ENCODE data around the gene CSGALNACT2.

The CSGALNACT2 gene

GRCh38 chr10:43160046-43160920 lies 22.0 kb downstream of the CSGALNACT2 start:
- DNase-seq (ENCODE audit: low read depth): no peak
- H3K4me3 ChIP-seq (ENCODE audit: low read length): no peak overlapping the region
- no peak for TF ChIP-seq CTCF (conservative IDR thresholded peaks at IDR 0.05; ENCODE audit: low read depth, low read length)

GRCh38 chr10:43160921-43161255 lies 22.6 kb downstream of the CSGALNACT2 start:
- DNase-seq (ENCODE audit: low read depth): peak; percentile 79
- no peak overlapping the region for H3K4me3 ChIP-seq (ENCODE audit: low read length)
- TF ChIP-seq CTCF (conservative IDR thresholded peaks at IDR 0.05; ENCODE audit: low read depth, low read length): no peak

GRCh38 chr10:43162604-43163003 lies 24.4 kb downstream of the CSGALNACT2 start:
- TF ChIP-seq CTCF (conservative IDR thresholded peaks at IDR 0.05; ENCODE audit: low read depth, low read length): no peak
- no peak for DNase-seq (ENCODE audit: low read depth)
- no peak overlapping the region for H3K4me3 ChIP-seq (ENCODE audit: low read length)

GRCh38 chr10:43166207-43166879 lies 28.1 kb downstream of the CSGALNACT2 start:
- TF ChIP-seq CTCF (conservative IDR thresholded peaks at IDR 0.05; ENCODE audit: low read depth, low read length): no peak
- no peak for DNase-seq (ENCODE audit: low read depth)
- H3K4me3 ChIP-seq (ENCODE audit: low read length): no peak overlapping the region

- no peak for TF ChIP-seq CTCF (conservative IDR thresholded peaks at IDR 0.05; ENCODE audit: low read depth, low read length)
- no peak overlapping the region for H3K4me3 ChIP-seq (ENCODE audit: low read length)
- DNase-seq (ENCODE audit: low read depth): no peak
Observed at GRCh38 chr10:43166880-43167497, 28.7 kb downstream of the CSGALNACT2 start.

GRCh38 chr10:43167498-43167889 lies 29.2 kb downstream of the CSGALNACT2 start:
- DNase-seq (ENCODE audit: low read depth): no peak
- no peak overlapping the region for H3K4me3 ChIP-seq (ENCODE audit: low read length)
- no peak for TF ChIP-seq CTCF (conservative IDR thresholded peaks at IDR 0.05; ENCODE audit: low read depth, low read length)

All from retinal pigment epithelial cell (primary cell).